ENCODE results near the gene EXPH5. TPM values are rescaled to one million over a fixed set of nuclear protein-coding genes. Genes with fewer than 3 reads are reported as not detected.
"Not testable (repeated sequence)": the region's sequence is repeated elsewhere in the genome, so short reads cannot be mapped to it uniquely, and the experiment has no call there.

The EXPH5 gene
- total and polyA plus RNA-seq, 12 donors = 0.10 to 8.4 (median 1.3) TPM

DNA sequence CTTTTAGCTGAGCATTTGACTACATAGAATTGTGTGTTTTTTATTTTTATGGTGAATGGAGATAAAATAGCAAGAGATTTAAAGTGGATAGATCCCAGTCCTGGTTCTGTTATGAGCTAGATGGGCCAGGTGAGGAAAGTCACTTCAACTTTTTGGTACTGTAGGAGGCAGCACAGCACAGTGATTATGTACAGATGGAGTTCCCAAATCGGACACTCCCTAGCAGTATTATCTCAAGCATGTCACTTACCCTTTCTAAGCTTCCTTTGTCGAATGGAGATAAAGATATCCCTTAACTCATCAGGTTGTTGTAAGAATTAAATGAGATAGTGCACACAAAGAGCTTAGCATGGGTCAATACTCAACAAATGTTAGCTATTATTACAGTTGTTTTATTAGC is 5.3 kb downstream of the EXPH5 start:
- Histone ChIP-seq H3K4me3 (no peak overlapping the region), H3K27ac (no peak overlapping the region), H3K27me3 (peaks cover 0 to 15% (median 0%) of the 10 kb centered on the region in 7 donors), H3K9me3 (no peaks in the 10 kb centered on the region), H3K36me3 (no peaks in the 10 kb centered on the region), H3K4me1 (peaks cover 0 to 9% (median 4%) of the 10 kb centered on the region in 9 donors)
- TF ChIP-seq, protein P1, sequence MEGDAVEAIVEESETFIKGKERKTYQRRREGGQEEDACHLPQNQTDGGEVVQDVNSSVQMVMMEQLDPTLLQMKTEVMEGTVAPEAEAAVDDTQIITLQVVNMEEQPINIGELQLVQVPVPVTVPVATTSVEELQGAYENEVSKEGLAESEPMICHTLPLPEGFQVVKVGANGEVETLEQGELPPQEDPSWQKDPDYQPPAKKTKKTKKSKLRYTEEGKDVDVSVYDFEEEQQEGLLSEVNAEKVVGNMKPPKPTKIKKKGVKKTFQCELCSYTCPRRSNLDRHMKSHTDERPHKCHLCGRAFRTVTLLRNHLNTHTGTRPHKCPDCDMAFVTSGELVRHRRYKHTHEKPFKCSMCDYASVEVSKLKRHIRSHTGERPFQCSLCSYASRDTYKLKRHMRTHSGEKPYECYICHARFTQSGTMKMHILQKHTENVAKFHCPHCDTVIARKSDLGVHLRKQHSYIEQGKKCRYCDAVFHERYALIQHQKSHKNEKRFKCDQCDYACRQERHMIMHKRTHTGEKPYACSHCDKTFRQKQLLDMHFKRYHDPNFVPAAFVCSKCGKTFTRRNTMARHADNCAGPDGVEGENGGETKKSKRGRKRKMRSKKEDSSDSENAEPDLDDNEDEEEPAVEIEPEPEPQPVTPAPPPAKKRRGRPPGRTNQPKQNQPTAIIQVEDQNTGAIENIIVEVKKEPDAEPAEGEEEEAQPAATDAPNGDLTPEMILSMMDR (IDR thresholded peaks at IDR 0.05) = no peak
- intact Hi-C loops (cut with DNase I) = no loop called here
- WGBS, 2 donors = 16 to 20% methylated on average over 2 of the region's 2 CpGs
- ATAC-seq (no peak), DNase-seq (no peak)

DNA sequence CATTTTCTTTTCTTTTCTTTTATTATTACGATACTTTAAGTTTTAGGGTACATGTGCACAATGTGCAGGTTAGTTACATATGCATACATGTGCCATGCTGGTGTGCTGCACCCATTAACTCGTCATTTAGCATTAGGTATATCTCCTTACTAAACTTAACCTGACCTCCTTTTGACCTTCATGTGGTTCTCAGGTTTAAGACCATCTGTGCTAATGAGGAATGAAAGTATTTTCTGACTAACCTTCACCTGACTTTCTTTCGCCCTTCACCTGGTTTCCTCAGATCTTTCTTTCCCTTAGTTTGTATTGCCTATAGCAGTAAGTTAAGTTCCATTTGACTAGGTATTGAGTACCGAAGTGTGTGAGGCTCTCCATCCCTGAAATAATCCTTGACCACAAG is 6.5 kb downstream of the EXPH5 start:
- Histone ChIP-seq H3K27ac (no peak overlapping the region), H3K4me3 (no peak overlapping the region), H3K9me3 (no peaks in the 10 kb centered on the region), H3K27me3 (peaks cover 0 to 4% (median 0%) of the 10 kb centered on the region in 7 donors), H3K4me1 (no peaks in the 10 kb centered on the region), H3K36me3 (no peaks in the 10 kb centered on the region)
- ATAC-seq (no peak), DNase-seq (no peak)
- intact Hi-C loops (cut with DNase I) = no loop called here
- TF ChIP-seq, protein P1 (IDR thresholded peaks at IDR 0.05) = no peak
- WGBS, 2 donors = 92 to 95% methylated on average over 4 of the region's 4 CpGs

DNA sequence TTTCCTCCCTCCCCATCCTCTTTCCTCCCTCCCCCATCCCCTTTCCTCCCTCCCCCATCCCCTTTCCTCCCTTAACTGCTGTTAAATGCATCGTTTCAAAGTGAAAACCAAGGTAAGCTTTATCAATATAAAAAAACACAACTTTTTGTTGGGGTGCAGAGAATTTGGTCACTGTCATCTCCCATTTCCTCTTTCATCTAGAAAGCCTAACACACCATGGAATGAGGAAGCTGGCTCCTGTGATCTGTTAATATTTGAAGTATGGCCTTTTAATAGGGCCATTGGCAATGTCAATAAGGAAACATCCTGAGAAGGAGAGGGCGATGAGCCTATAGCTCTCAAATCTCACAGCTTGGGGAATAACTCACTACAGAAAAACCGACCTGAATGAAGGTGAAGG is 7.0 kb downstream of the EXPH5 start:
- intact Hi-C loops (cut with DNase I) = no loop called here
- Histone ChIP-seq H3K9me3 (no peaks in the 10 kb centered on the region), H3K4me3 (no peak overlapping the region), H3K4me1 (no peaks in the 10 kb centered on the region), H3K36me3 (no peaks in the 10 kb centered on the region), H3K27ac (no peak overlapping the region), H3K27me3 (no peaks in the 10 kb centered on the region)
- ATAC-seq (no peak), DNase-seq (no peak)
- 82 to 83% methylated on average over 3 of the region's 3 CpGs for whole genome bisulfite sequencing, 2 donors
- TF ChIP-seq, protein P1 (IDR thresholded peaks at IDR 0.05) = no peak

DNA sequence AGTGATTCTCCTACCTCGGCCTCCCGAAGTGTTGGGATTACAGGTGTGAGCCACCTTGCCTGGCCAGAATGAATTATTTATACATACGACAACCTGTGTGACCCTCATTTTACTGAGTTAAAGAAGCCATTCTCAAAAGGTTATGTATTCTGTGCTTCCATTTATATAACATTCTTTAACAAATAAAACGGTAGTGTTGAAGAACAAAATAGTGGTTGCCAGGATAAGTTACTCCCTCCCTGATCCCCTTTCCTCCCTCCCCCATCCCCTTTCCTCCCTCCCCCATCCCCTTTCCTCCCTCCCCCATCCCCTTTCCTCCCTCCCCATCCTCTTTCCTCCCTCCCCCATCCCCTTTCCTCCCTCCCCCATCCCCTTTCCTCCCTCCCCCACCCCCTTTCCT is 7.4 kb downstream of the EXPH5 start:
- H3K36me3 ChIP-seq; ATAC-seq; H3K4me1 ChIP-seq; H3K27me3 ChIP-seq; H3K27ac ChIP-seq; H3K4me3 ChIP-seq; DNase-seq; H3K9me3 ChIP-seq; intact Hi-C loops (cut with DNase I): not testable (repeated sequence)
- WGBS, 2 donors = 91 to 93% methylated on average over 4 of the region's 4 CpGs

DNA sequence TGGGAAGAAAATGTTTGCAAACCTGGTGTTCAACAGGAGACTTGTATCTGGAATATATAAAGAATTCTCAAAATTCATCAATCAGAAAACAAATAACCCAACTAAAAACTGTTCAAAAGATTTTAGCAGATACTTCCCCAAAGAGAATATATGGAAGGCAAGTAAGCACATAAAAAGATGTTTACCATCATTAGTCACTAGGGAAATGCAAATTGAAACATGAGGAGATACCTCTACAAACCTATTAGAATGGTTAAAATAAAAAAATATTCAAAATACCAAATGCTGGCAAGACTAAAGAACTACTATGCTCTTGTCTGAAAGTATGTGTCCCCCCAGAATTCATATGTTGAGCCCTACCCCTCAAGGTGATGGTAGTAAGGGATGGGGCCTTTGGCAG is 8.6 kb downstream of the EXPH5 start:
- Histone ChIP-seq H3K27me3 (peaks cover 0 to 2% (median 0%) of the 10 kb centered on the region in 7 donors), H3K36me3 (no peaks in the 10 kb centered on the region)
- TF ChIP-seq, protein P1 (IDR thresholded peaks at IDR 0.05) = no peak

More for the DNA sequence above, 8.6 kb downstream of the EXPH5 start:
- Histone ChIP-seq H3K4me1 (no peaks in the 10 kb centered on the region), H3K9me3 (no peaks in the 10 kb centered on the region), H3K27ac (no peak overlapping the region), H3K4me3 (no peak overlapping the region)
- DNase-seq (no peak), ATAC-seq (no peak)
- intact Hi-C loops (cut with DNase I) = no loop called here
